ENCODE data around the gene RNF167. TPM values are rescaled to one million over a fixed set of nuclear protein-coding genes. Genes with fewer than 3 reads are reported as not detected.

The RNF167 gene
- total RNA-seq, 6 experiments from 2014 or later, result 88.3 to 122 (median 97.6) TPM

- H3K36me3 Mint-ChIP-seq (ENCODE audit: low read depth), result peaks cover 24% of the 10 kb centered on the region
- H3K4me3 Mint-ChIP-seq, result no peak overlapping the region
- peaks cover 15% of the 10 kb centered on the region for H3K4me1 Mint-ChIP-seq (ENCODE audit: low read depth)
Observed at GRCh38 chr17:4966844-4967538, 26.9 kb downstream of the RNF167 start.

GRCh38 chr17:4967539-4968485, 27.7 kb downstream of the RNF167 start, which contains the start of gene SPAG7:
TSS of gene SPAG7 (minus strand) at chr17:4967817. CDS start at chr17:4967804, 13 bp downstream.
- Mint-ChIP-seq H3K27me3 (ENCODE audit: insufficient read depth) (peaks cover 18% of the 10 kb centered on the region), H3K9me3 (peaks cover 4% of the 10 kb centered on the region; the same call in 1 of the 2 replicates), H3K4me3 (no peak within 1 kb of the TSS), H3K27ac (no peak within 1 kb of the TSS), H3K36me3 (ENCODE audit: low read depth) (peaks cover 29% of the 10 kb centered on the region), H3K4me1 (ENCODE audit: low read depth) (peaks cover 15% of the 10 kb centered on the region)
- DNase-seq, result peak; percentile 92
- TF ChIP-seq, protein P1, sequence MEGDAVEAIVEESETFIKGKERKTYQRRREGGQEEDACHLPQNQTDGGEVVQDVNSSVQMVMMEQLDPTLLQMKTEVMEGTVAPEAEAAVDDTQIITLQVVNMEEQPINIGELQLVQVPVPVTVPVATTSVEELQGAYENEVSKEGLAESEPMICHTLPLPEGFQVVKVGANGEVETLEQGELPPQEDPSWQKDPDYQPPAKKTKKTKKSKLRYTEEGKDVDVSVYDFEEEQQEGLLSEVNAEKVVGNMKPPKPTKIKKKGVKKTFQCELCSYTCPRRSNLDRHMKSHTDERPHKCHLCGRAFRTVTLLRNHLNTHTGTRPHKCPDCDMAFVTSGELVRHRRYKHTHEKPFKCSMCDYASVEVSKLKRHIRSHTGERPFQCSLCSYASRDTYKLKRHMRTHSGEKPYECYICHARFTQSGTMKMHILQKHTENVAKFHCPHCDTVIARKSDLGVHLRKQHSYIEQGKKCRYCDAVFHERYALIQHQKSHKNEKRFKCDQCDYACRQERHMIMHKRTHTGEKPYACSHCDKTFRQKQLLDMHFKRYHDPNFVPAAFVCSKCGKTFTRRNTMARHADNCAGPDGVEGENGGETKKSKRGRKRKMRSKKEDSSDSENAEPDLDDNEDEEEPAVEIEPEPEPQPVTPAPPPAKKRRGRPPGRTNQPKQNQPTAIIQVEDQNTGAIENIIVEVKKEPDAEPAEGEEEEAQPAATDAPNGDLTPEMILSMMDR (IDR thresholded peaks at IDR 0.05), result peak; percentile 43

More at GRCh38 chr17:4966844-4967538, 26.9 kb downstream of the RNF167 start:
- peaks cover 18% of the 10 kb centered on the region for H3K27me3 Mint-ChIP-seq (ENCODE audit: insufficient read depth)
- peak; percentile 100 for DNase-seq
- TF ChIP-seq, protein P1 (IDR thresholded peaks at IDR 0.05), result no peak
- H3K27ac Mint-ChIP-seq, result no peak overlapping the region
- H3K9me3 Mint-ChIP-seq, result peaks cover 4% of the 10 kb centered on the region; the same call in 1 of the 2 replicates

DNA sequence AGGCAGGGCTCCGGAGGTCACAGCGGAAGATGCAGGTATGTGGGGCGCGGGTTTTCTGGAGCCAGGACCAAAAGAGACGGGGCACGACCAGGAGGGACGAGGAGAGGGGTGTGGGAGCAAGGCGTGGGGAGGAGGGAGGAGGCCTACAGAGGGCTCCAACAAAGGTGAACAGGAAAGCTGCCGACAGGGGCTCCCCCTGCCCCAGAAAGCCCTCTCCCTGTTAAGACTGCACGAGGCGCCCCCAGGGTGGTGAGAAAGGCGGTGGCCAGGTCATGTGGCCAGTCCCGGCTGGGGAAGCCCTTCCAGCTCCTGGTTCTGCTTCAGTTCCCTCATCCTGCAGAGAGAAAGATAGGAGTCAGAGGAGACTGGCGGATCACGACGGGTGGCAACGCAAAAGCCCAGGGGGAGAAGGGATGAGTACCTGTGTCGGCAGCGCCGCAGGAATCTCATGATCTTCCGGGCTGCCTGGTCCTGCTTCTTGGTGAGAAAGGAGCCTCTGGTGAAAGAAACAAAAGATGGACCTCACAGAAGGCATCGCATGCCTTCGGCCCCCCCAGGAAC, 28.5 kb downstream of the RNF167 start:
- H3K27ac Mint-ChIP-seq, result no peak overlapping the region
- H3K9me3 Mint-ChIP-seq, result peaks cover 4% of the 10 kb centered on the region; the same call in 1 of the 2 replicates
- no peak overlapping the region for H3K4me3 Mint-ChIP-seq
- H3K4me1 Mint-ChIP-seq (ENCODE audit: low read depth), result peaks cover 15% of the 10 kb centered on the region
- TF ChIP-seq, protein P1 (IDR thresholded peaks at IDR 0.05), result no peak
- H3K36me3 Mint-ChIP-seq (ENCODE audit: low read depth), result peaks cover 30% of the 10 kb centered on the region
- DNase-seq, result no peak
- H3K27me3 Mint-ChIP-seq (ENCODE audit: insufficient read depth), result peaks cover 18% of the 10 kb centered on the region

DNA sequence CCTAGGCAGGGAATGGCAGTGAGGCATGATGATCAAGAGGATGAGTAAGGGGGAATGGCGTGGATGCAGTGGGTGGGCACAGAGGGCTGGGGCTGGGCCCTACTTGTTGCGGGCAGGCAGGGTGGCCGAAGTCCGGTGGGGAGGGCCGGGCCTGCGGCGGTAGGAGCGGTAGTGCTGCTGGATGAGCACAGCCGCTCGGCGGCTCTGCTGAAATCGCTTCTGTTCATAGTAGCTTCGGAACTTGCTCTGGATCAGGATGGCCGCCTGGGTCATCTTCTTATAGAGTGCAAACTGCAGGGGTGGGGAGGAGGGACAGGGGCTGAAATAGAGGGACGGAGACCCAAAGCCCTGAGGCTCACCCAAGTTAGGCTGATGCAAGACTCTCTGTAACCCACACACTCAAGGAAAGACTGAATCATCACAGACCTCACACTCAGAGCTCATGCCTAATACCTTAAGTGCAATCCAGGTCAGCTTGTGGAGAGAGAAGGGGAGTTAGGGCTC, 29.0 kb downstream of the RNF167 start:
- no peak overlapping the region for H3K4me3 Mint-ChIP-seq
- peaks cover 15% of the 10 kb centered on the region for H3K4me1 Mint-ChIP-seq (ENCODE audit: low read depth)
- TF ChIP-seq, protein P1 (IDR thresholded peaks at IDR 0.05), result no peak
- peaks cover 16% of the 10 kb centered on the region for H3K27me3 Mint-ChIP-seq (ENCODE audit: insufficient read depth)
- peaks cover 4% of the 10 kb centered on the region; the same call in 1 of the 2 replicates for H3K9me3 Mint-ChIP-seq
- peaks cover 34% of the 10 kb centered on the region for H3K36me3 Mint-ChIP-seq (ENCODE audit: low read depth)
- DNase-seq, result peak; percentile 89
- no peak overlapping the region for H3K27ac Mint-ChIP-seq

DNA sequence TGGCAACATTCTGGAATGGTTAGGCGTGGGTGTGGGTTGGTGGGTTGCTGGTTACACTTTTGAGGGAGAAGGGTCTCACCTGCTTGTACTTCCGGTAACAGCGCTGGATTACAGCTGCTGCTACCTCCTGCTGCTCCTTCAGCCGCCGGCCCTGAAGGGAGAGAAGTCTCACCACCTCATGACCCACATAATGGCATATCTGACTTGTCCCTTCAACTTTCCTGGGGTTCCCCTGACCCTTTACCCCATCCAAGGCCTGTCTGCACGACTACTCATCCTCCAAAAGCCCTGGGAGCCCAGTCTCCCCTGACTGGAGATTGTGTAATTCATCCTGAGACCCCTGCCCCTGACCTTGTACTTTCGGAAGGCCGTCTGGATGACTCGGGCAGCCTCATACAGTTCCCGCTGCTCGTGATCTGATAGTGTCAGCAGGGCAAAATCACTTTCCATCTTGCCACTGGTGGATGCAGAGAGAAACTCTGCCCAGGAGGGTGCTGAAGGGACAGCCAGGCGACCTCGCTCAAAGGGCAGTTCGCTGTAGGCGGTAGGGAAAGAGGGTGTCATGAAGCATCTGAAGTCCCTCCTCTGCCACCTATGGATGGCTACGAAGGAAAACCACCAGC, 29.6 kb downstream of the RNF167 start:
- Mint-ChIP-seq H3K4me3 (no peak overlapping the region), H3K9me3 (peaks cover 4% of the 10 kb centered on the region; the same call in 1 of the 2 replicates), H3K27me3 (ENCODE audit: insufficient read depth) (peaks cover 13% of the 10 kb centered on the region), H3K4me1 (ENCODE audit: low read depth) (peaks cover 15% of the 10 kb centered on the region), H3K36me3 (ENCODE audit: low read depth) (peaks cover 34% of the 10 kb centered on the region), H3K27ac (no peak overlapping the region)
- TF ChIP-seq, protein P1 (IDR thresholded peaks at IDR 0.05), result no peak
- DNase-seq, result peak; percentile 57
